Measurements from ENCODE around the gene UFSP2. TPM values are rescaled to one million over a fixed set of nuclear protein-coding genes. Genes with fewer than 3 reads are reported as not detected.
A peak's percentile ranks its signal among the peaks of the same experiment; 100 is the strongest.

UFSP2 gene
- total RNA-seq = 26.4 and 36.2 TPM in 2 replicates

DNA sequence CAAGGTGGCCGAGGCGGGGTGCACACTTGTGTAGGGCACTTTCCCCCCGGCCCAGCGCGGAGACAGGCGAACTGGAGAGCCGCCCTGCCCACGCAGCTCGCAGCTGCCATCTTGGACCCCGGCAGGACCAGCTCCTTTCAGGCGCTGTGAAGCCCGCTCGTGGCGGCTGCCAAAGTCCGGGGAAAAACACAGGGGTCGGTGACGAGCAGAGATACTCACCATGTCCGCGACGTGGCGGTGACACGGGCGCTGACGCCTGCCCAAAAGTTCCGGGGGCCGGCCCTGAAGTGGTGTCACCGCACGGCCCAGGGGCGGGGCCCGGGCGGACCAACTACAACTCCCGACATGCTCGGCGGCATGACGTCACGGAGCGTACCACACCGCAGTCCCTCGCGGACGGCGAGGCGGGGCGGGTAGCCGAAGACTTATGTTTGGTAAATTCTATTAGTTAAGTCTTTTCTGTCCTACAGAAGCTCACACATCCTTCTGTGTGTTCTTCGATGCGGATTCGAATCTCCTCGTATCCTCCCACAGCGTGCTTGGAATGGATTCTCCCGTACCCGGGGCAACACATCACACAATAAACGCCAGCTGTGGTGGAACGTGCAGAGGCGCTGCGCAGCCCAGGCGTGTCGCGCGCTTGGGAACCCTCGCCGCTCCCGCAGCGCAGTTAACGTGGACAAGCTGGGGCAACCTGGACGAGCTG lies at the start of gene UFSP2:
Gene UFSP2, minus strand, starts transcription at position 318 of the 706 bp plus-strand sequence. Its CDS starts 96 bp downstream, at position 222.
- DNase-seq (ENCODE audit: low read depth in 2 of 2) = peak; percentile 91 to 93

DNA sequence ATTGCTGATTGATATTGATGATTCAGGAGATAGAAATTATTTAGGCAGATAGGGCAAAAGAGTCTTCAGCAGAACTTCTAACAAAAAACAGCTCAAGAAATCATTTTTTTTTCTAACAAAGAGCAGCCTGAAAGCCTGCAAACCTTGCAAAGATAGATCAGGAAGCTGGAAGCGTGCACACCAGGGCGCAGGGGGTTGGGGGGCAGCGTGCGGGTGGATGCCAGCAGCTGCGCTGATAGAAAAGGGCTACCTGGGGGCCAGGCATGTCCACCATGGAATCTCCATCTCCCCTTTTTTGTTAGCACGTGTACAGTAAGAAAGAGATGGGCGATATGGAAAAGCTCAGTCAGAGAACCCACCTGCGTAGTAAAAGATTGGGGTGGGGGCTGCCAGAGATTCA lies 47.5 kb upstream of the UFSP2 start:
- no peak for DNase-seq (ENCODE audit: low read depth in 2 of 2)

DNA sequence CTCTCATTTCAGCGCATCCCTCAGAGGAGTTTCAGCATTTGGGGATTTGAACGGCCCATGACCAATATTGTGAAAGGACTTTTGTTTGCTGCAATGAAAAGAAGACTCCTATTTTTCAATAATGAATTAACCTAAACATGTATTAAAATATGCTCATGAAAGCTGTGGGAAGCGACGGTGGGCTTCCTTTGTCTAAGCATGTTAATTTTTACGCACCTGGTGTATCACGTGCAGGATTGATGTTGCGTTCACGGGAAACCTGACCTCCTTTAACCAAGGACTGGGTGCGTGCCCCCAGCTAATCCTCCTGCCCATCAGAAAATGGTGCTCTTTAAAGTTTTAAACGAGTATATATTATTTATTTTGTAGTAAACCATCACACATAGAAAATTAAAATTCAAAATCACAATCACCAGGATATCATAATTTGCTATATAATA lies 46.4 kb upstream of the UFSP2 start:
- no peak for DNase-seq (ENCODE audit: low read depth in 2 of 2)

GRCh38 chr4:185471235-185472102 lies 45.7 kb upstream of the UFSP2 start, which contains the start of gene CCDC110:
CCDC110 (minus strand) TSS chr4:185471733; CDS start chr4:185471683, 50 bp downstream.
- peak; percentile 86 to 97 for DNase-seq (ENCODE audit: low read depth in 2 of 2)

- peak in 1 of 2 donors; percentile 28 for DNase-seq (ENCODE audit: low read depth in 2 of 2)
Measured at GRCh38 chr4:185470501-185471195, 44.9 kb upstream of the UFSP2 start.

GRCh38 chr4:185469580-185470154 lies 43.9 kb upstream of the UFSP2 start:
- no peak for DNase-seq (ENCODE audit: low read depth in 2 of 2)

GRCh38 chr4:185468999-185469398 lies 43.2 kb upstream of the UFSP2 start:
- no peak for DNase-seq (ENCODE audit: low read depth in 2 of 2)

DNA sequence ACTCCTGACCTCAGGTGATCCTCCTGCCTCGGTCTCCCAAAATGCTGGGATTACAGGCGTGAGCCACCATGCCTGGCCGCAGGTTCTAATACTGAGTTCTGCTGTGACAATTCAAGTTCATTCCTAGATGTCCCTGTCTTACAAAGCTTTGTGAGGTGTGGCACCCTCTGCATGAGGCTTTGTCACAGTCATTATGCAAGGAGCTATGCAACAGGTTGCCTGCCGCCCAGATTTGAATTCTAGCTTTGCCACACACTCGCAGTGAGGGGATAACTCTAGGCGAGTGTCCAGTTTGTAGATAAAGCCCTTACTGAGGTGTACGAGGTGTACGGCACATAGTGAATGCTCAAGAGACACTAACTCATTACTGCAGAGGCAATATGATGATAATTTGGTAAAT lies 42.2 kb upstream of the UFSP2 start:
- DNase-seq (ENCODE audit: low read depth in 2 of 2) = no peak

- no peak for DNase-seq (ENCODE audit: low read depth in 2 of 2)
Measured at GRCh38 chr4:185467101-185467500, 41.3 kb upstream of the UFSP2 start.

DNA sequence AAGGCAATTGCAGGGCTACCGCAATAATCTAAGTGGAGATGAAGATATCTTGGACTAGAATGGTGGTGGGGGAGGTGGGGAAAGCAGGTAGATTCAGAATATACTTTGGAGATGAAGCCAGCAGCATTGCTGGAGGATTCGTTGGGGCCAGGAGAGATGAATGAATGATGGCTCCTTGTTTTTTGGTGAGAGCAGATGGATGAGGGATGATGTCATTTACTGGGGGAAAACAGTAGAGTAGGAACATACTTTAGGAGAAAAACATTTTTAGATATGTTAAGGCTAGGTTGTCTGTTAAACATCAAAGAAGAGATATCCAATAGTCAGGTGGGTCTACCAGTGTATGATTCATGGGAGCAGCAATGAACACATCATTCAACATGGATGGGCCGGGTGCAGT lies 39.9 kb upstream of the UFSP2 start:
- DNase-seq (ENCODE audit: low read depth in 2 of 2) = no peak

GRCh38 chr4:185464887-185465286 lies 39.1 kb upstream of the UFSP2 start:
- DNase-seq (ENCODE audit: low read depth in 2 of 2) = peak in 1 of 2 donors; percentile 51

GRCh38 chr4:185464183-185464582 lies 38.4 kb upstream of the UFSP2 start:
- DNase-seq (ENCODE audit: low read depth in 2 of 2) = no peak

DNA sequence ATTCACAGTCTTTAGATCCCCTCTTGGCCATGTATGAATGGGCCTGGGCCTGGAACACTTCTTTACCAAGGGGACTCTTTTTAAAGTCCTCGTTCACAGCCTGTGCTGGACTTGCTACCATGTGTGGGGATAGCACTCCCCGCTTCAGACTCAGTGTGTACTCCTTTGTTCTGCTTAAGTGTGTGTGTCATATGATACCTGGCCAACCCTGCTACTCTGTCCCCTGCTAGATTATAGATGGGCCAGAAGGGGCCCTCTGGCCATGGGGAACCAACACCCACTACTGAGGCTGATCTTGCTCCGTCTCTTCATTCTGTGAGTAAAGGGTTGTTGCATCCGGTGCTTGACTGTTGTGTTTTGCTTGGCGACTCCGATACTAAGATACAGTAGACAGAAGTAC lies 37.8 kb upstream of the UFSP2 start:
- DNase-seq (ENCODE audit: low read depth in 2 of 2) = no peak

GRCh38 chr4:185461565-185461964 lies 35.8 kb upstream of the UFSP2 start:
- DNase-seq (ENCODE audit: low read depth in 2 of 2) = no peak

- no peak for DNase-seq (ENCODE audit: low read depth in 2 of 2)
Measured at GRCh38 chr4:185457136-185457535, 31.4 kb upstream of the UFSP2 start.

GRCh38 chr4:185456131-185456530 lies 30.4 kb upstream of the UFSP2 start:
- DNase-seq (ENCODE audit: low read depth in 2 of 2) = no peak

DNA sequence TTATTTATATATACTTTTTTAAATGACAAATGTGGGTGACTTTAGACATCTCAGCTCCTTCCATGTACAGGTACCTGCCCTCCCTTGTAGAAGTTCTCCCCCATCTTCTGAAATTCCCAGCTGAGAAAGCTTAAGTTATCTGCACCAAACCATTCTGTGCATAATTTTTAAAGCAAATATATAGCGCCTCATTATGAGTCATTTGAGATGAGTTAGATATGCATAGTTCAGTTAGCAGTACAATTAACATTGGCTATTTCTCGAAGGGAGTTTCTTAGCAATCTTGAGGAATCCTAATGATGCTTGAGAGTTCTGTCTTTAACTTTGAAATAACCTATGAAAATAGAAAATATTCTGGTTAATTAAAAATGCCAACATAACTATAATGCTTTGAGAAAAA lies 19.4 kb upstream of the UFSP2 start:
- no peak for DNase-seq (ENCODE audit: low read depth in 2 of 2)

GRCh38 chr4:185441479-185441878 lies 15.7 kb upstream of the UFSP2 start:
- no peak for DNase-seq (ENCODE audit: low read depth in 2 of 2)

DNA sequence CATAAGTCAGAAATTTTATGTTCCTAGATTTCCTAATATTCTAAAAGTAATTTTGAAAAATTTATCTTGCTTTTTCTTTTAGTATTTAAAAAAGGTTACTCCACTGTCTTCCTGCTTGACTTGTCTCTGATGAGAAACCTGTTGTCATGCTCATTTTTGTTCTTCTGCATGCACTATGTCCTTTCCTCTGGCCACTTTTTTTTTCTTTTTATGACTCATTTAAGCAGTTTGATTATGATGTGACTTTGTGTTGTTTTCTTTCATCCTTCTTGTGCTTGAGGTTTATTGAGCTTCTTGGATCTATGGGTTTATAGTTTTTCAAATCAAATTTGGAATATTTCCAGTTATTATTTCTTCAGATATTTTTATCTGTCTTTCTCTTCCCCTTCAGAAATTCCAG lies 12.0 kb upstream of the UFSP2 start:
- DNase-seq (ENCODE audit: low read depth in 2 of 2) = no peak

- DNase-seq (ENCODE audit: low read depth in 2 of 2) = no peak
Measured at GRCh38 chr4:185435466-185435865, 9.7 kb upstream of the UFSP2 start.

- no peak for DNase-seq (ENCODE audit: low read depth in 2 of 2)
Measured at GRCh38 chr4:185429660-185430059, 3.9 kb upstream of the UFSP2 start.

All from dermis microvascular lymphatic vessel endothelial cell (primary cell).